GM23338 (cell line): ENCODE measurements around the gene GRHL3. TPM values are rescaled to one million over a fixed set of nuclear protein-coding genes. Genes with fewer than 3 reads are reported as not detected.

ENCODE experiments used
- ATAC-seq: fragments of 200-7000 bp; cut with Tn5 transposase; 3 replicates; pipeline ENCODE4 v1.9.1; 2020
- DNase-seq: peaks from one replicate; pipeline ENCODE4 v3.0.0-alpha.2; 2015; ENCODE audit warnings: low spot score
- H2AFZ ChIP-seq: fragments of 200-600 bp; sonication (generic); 2 replicates; pipeline ENCODE4 v1.8.0; 2016; ENCODE audit warnings: antibody characterized with exemption, mild to moderate bottlenecking, moderate library complexity
- H3F3A ChIP-seq: fragments of 200-600 bp; sonication (generic); replicated peaks from 2 replicates; pipeline ENCODE4 v1.8.0; 2017; ENCODE audit warnings: antibody characterized with exemption, mixed run types, low read depth
- H3K27ac ChIP-seq: fragments of 200-600 bp; sonication (generic); 2 replicates; pipeline ENCODE4 v1.6.1; 2016; ENCODE audit warnings: low read depth
- H3K27me3 ChIP-seq: fragments of 200-600 bp; sonication (generic); 2 replicates; pipeline ENCODE4 v1.8.0; 2016; ENCODE audit warnings: mild to moderate bottlenecking, mixed run types, moderate library complexity; ENCODE audit not compliant: insufficient read depth
- H3K36me3 ChIP-seq: fragments of 200-600 bp; sonication (generic); 2 replicates; pipeline ENCODE4 v1.8.0; 2016; ENCODE audit warnings: mild to moderate bottlenecking; ENCODE audit not compliant: insufficient read depth
- H3K4me1 ChIP-seq: fragments of 200-600 bp; sonication (generic); 2 replicates; pipeline ENCODE4 v1.8.0; 2016; ENCODE audit warnings: mild to moderate bottlenecking, moderate library complexity; ENCODE audit not compliant: insufficient read depth
- H3K4me2 ChIP-seq: fragments of 200-600 bp; sonication (generic); 2 replicates; pipeline ENCODE4 v1.7.1; 2017; ENCODE audit warnings: mixed run types
- H3K4me3 ChIP-seq: fragments of 200-600 bp; sonication (generic); 2 replicates; pipeline ENCODE4 v1.6.1; 2016; ENCODE audit warnings: mixed run types
- H3K79me2 ChIP-seq: fragments of 200-600 bp; sonication (generic); replicated peaks from 2 replicates; pipeline ENCODE4 v1.8.0; 2017; ENCODE audit warnings: mild to moderate bottlenecking; ENCODE audit not compliant: insufficient read depth
- H3K9me2 ChIP-seq: fragments of 200-600 bp; sonication (generic); 2 replicates; pipeline ENCODE4 v1.8.0; 2017; ENCODE audit not compliant: insufficient read depth
- H4K20me1 ChIP-seq: fragments of 200-600 bp; sonication (generic); replicated peaks from 2 replicates; pipeline ENCODE4 v1.8.0; 2017; ENCODE audit warnings: mild to moderate bottlenecking; ENCODE audit not compliant: insufficient read depth
- H3K27ac Mint-ChIP-seq: 2 replicates; pipeline ENCODE4 v1.8.0; 2020; ENCODE audit warnings: inconsistent platforms, mild to moderate bottlenecking, moderate library complexity, mixed read lengths
- H3K27me3 Mint-ChIP-seq: 3 replicates; pipeline ENCODE4 v1.8.0; 2022; ENCODE audit warnings: low read depth, mild to moderate bottlenecking, moderate library complexity, mixed read lengths, inconsistent platforms; ENCODE audit not compliant: insufficient read depth, poor library complexity
- H3K36me3 Mint-ChIP-seq: 3 replicates; pipeline ENCODE4 v1.8.0; 2021; ENCODE audit warnings: low read depth, mild to moderate bottlenecking, inconsistent platforms, moderate library complexity, mixed read lengths
- H3K4me1 Mint-ChIP-seq: 3 replicates; pipeline ENCODE4 v1.8.0; 2020; ENCODE audit warnings: mild to moderate bottlenecking, inconsistent platforms, mixed read lengths
- H3K4me3 Mint-ChIP-seq: 3 replicates; pipeline ENCODE4 v1.8.0; 2021; ENCODE audit warnings: moderate library complexity, mild to moderate bottlenecking, inconsistent platforms, mixed read lengths
- H3K9me3 Mint-ChIP-seq: 3 replicates; pipeline ENCODE4 v1.8.0; 2020; ENCODE audit warnings: moderate library complexity, mild to moderate bottlenecking, inconsistent platforms, mixed read lengths
- POLR2AphosphoS5 ChIP-seq: IDR thresholded peaks from 2 replicates; pipeline ENCODE4 v1.6.1; 2016; ENCODE audit warnings: antibody characterized with exemption, low read depth
- STAT1 ChIP-seq: IDR thresholded peaks from one replicate; pipeline ENCODE4 v1.6.1; 2016; ENCODE audit warnings: antibody characterized with exemption; ENCODE audit not compliant: unreplicated experiment
- ZNF462 ChIP-seq: fragments of 250-450 bp; sonication (Bioruptor Pico); IDR thresholded peaks from 2 replicates; pipeline ENCODE4 v1.5.0; 2020; ENCODE audit warnings: mild to moderate bottlenecking, moderate library complexity
- polyA plus RNA-seq: library from polyadenylated mRNA; unstranded; fragments of >200 nt; fragmentation: Nextera tagmentation; extraction: Ambion mirVana; gene quantifications from 2 replicates; pipeline ENCODE4 v1.2.1, GENCODE V29; 2016
- total RNA-seq: library from RNA; depleted of rRNA; stranded (reverse); fragments of >200 nt; shearing (Covaris generic); gene quantifications from 2 replicates; pipeline ENCODE4 v1.2.3, GENCODE V29; 2014
- TF ChIP-seq, protein P1 (sequence below), 2 experiments: fragments of 200-600 bp in 1 of 2; sonication (generic) in 1 of 2; conservative IDR thresholded peaks; 2 replicates each; pipeline versions ENCODE4 v1.5.1 to v1.6.1; 2016 to 2017; ENCODE audit warnings: antibody characterized with exemption in 2 of 2, low read depth in 2 of 2, mild to moderate bottlenecking in 2 of 2, moderate library complexity in 1 of 2
- TF ChIP-seq, protein P2 (sequence below): IDR thresholded peaks from 2 replicates; pipeline ENCODE4 v1.6.1; 2016; ENCODE audit warnings: antibody characterized with exemption

Gene GRHL3
- total and polyA plus RNA-seq, 2 experiments from 2014 or later: 0.78 to 1.1 TPM

DNA sequence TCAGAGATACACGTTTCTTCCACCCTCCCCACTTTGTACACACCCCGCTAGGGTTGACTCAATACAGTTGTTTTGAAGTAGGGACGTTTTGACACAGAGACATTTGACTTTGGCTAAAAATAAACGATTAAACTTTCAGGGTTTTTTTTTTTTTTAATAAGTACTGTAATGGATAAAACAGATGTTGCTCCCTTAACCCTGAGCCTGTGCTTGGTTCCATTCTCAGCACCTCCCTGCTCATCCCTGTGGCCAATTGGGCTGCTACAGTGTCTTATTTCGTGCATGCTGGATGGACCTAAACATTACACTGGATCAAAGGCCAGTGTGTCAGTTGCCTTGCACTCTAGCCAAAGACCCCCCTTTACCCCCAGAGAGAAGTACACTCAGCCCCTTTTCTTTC is 16.9 kb downstream of the GRHL3 start:
- no peak overlapping the region for H3K4me2 ChIP-seq
- no peak overlapping the region for H2AFZ ChIP-seq
- no peak overlapping the region for H3K4me3 Mint-ChIP-seq
- no peaks in the 10 kb centered on the region for H3K36me3 Mint-ChIP-seq
- DNase-seq (no peak), ATAC-seq (no peak)
- H3K27me3 ChIP-seq: no peaks in the 10 kb centered on the region
- TF ChIP-seq POLR2AphosphoS5: no peak
- TF ChIP-seq, protein P1, sequence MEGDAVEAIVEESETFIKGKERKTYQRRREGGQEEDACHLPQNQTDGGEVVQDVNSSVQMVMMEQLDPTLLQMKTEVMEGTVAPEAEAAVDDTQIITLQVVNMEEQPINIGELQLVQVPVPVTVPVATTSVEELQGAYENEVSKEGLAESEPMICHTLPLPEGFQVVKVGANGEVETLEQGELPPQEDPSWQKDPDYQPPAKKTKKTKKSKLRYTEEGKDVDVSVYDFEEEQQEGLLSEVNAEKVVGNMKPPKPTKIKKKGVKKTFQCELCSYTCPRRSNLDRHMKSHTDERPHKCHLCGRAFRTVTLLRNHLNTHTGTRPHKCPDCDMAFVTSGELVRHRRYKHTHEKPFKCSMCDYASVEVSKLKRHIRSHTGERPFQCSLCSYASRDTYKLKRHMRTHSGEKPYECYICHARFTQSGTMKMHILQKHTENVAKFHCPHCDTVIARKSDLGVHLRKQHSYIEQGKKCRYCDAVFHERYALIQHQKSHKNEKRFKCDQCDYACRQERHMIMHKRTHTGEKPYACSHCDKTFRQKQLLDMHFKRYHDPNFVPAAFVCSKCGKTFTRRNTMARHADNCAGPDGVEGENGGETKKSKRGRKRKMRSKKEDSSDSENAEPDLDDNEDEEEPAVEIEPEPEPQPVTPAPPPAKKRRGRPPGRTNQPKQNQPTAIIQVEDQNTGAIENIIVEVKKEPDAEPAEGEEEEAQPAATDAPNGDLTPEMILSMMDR (conservative IDR thresholded peaks at IDR 0.05; ENCODE audit: low read depth in 2 of 2): no peak
- TF ChIP-seq ZNF462 (CRISPR knock-in tag): no peak
- TF ChIP-seq, protein P2, sequence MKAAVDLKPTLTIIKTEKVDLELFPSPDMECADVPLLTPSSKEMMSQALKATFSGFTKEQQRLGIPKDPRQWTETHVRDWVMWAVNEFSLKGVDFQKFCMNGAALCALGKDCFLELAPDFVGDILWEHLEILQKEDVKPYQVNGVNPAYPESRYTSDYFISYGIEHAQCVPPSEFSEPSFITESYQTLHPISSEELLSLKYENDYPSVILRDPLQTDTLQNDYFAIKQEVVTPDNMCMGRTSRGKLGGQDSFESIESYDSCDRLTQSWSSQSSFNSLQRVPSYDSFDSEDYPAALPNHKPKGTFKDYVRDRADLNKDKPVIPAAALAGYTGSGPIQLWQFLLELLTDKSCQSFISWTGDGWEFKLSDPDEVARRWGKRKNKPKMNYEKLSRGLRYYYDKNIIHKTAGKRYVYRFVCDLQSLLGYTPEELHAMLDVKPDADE: no peak
- no peak for TF ChIP-seq STAT1
- no peak overlapping the region for H3K4me3 ChIP-seq
- H3K27ac Mint-ChIP-seq: no peak overlapping the region
- no peaks in the 10 kb centered on the region for H3K36me3 ChIP-seq
- H3K9me2 ChIP-seq: no peaks in the 10 kb centered on the region; the same call in 1 of the 2 replicates
- peaks cover 20% of the 10 kb centered on the region for H3K27me3 Mint-ChIP-seq
- no peaks in the 10 kb centered on the region for H3K9me3 Mint-ChIP-seq
- peaks cover 22% of the 10 kb centered on the region for H3K4me1 ChIP-seq
- no peaks in the 10 kb centered on the region for H3K79me2 ChIP-seq
- H3F3A ChIP-seq: no peaks in the 10 kb centered on the region
- H3K27ac ChIP-seq: no peak overlapping the region
- H4K20me1 ChIP-seq: no peaks in the 10 kb centered on the region
- peaks cover 42% of the 10 kb centered on the region for H3K4me1 Mint-ChIP-seq
